Measurements from ENCODE around the gene MECP2.
A peak's percentile ranks its signal among the peaks of the same experiment; 100 is the strongest.

The MECP2 gene

DNA sequence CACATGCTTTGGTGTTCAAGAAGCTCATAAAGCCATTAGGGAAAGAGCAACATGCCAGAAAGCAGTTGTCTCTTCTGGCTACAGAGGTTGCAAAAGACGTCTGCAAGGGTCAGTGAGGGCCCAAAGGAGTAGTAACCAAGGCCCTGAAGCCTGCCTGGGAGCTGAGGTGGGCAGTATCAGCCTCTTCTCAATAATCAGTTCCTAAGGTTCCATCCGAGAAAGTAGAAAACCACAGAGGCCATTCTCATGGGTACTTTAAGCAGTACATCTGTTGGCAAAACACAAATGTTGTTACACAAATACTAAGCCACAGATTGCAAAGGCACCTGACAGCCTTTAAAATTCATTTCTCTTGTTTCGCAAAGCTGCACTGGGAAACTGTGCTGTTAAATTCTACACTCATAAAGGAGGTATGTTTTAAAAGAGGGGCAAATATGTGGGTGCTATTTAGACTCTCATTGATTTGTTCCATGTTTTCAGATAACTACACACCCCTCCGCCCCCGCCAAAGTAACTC, 37.7 kb downstream of the MECP2 start:
- no peak for DNase-seq
- Mint-ChIP-seq H3K27me3 (peaks cover 41% of the 10 kb centered on the region), H3K9me3 (no peaks in the 10 kb centered on the region), H3K4me1 (ENCODE audit: low read depth) (peaks cover 74% of the 10 kb centered on the region), H3K36me3 (ENCODE audit: low read depth) (peaks cover 30% of the 10 kb centered on the region), H3K27ac (peak overlapping the region; percentile 90), H3K4me3 (no peak overlapping the region)

DNA sequence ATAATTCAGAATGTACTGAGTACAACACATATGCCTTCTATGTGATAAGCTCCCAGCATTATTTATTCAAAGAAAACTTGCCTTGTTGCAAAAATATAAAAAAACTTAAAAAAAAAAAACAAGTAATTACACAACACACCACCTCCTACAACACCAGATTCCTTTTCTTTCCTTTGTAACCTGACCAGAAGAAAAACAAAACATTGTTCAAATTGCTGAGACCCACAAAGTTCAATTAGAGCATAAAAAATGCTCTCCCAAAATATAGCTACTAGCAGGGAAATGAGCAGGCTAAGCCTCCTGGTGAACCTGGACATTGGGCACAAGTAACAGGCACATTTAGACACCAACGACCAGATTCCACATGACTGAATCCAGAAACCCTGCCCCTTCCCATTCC, 38.3 kb downstream of the MECP2 start:
- Mint-ChIP-seq H3K4me3 (no peak overlapping the region), H3K27ac (peak overlapping the region; percentile 90), H3K27me3 (peaks cover 36% of the 10 kb centered on the region), H3K9me3 (no peaks in the 10 kb centered on the region), H3K4me1 (ENCODE audit: low read depth) (peaks cover 68% of the 10 kb centered on the region), H3K36me3 (ENCODE audit: low read depth) (peaks cover 30% of the 10 kb centered on the region)
- DNase-seq: no peak

DNA sequence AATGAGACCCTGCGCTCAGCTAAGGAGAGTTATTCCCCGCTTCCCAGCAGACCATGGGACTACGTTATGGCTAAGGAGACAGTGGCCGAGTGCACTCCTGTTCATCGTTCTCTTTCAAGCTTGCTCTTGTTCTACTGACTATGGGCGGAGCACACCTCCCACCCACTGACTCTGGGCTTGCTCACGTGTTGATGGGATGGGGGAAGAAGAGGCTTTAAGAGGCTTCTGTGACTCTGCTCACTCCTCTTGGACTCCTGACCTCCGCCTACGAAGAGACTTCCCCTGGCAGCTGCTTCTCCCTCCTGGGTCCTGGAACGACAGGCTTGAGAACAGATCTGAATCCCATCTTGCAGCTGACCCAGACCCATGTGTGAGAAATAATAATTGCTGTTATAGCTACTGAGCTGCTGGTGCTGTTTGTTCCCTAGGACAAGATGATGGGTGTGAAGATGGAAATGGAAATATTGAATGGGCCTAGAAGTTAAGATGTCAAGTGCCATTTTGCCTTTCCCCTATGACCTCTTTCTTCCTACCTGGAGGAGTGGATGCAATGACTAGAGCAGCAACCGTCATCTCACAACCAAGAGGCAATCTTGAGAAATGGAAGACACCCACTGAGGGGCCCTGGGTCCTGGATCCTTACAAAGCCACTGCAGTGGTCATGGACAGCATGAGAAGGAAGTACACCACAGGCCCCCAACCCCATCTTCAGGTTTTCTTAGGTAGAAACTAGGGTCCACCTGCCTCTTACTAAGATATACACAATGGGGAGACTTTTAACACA, 39.1 kb downstream of the MECP2 start:
- no peak for DNase-seq
- H3K36me3 Mint-ChIP-seq (ENCODE audit: low read depth): peaks cover 32% of the 10 kb centered on the region
- peak overlapping the region; percentile 90 for H3K27ac Mint-ChIP-seq
- H3K9me3 Mint-ChIP-seq: no peaks in the 10 kb centered on the region
- no peak overlapping the region for H3K4me3 Mint-ChIP-seq
- peaks cover 61% of the 10 kb centered on the region for H3K4me1 Mint-ChIP-seq (ENCODE audit: low read depth)
- peaks cover 32% of the 10 kb centered on the region for H3K27me3 Mint-ChIP-seq

DNA sequence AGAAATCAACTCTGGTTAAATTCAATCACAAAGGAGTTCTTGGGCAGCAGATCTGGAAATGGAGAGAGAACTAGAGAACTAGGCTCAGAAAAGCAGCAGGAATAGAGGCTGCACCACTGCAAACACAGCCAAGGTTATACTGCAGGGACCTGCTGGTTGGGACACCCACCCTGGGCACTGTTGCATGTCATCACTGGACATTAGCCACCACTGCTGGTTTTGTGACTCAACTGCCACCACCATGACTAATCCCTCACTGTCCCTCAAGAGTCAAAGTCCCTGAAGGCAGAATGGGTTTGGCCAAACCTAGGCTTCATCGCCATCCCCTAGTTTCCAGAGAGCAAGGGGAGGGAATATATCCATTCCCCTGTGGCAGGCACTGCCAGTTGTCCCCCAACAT, 39.7 kb downstream of the MECP2 start:
- H3K4me1 Mint-ChIP-seq (ENCODE audit: low read depth): peaks cover 57% of the 10 kb centered on the region
- H3K4me3 Mint-ChIP-seq: no peak overlapping the region
- no peak for DNase-seq
- peaks cover 32% of the 10 kb centered on the region for H3K36me3 Mint-ChIP-seq (ENCODE audit: low read depth)
- peaks cover 32% of the 10 kb centered on the region for H3K27me3 Mint-ChIP-seq
- peak overlapping the region; percentile 90 for H3K27ac Mint-ChIP-seq
- no peaks in the 10 kb centered on the region for H3K9me3 Mint-ChIP-seq

DNA sequence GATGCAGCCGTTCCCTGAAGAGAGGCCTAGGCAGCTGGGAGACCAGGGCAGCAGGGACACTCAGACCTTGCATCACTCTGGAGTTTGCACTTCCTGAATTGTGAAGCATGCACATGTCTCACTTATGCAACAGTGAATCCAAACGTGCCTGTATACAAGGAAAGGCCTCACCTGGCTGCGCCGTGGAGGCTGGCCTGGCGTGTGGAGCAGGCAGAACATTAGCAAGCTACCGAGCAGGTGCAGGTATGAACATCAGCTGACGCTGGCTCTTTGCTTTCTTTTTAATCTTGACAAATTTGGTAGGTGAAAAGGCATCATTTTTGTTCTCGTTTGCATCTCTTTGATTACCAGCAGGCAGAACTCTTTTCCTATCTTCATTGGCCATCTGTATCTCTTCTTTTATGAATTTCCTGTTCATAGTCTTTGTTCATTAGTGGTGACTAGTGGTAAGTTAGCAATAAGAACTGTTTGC, 40.7 kb downstream of the MECP2 start:
- no peak overlapping the region for H3K4me3 Mint-ChIP-seq
- H3K27me3 Mint-ChIP-seq: peaks cover 29% of the 10 kb centered on the region

DNA sequence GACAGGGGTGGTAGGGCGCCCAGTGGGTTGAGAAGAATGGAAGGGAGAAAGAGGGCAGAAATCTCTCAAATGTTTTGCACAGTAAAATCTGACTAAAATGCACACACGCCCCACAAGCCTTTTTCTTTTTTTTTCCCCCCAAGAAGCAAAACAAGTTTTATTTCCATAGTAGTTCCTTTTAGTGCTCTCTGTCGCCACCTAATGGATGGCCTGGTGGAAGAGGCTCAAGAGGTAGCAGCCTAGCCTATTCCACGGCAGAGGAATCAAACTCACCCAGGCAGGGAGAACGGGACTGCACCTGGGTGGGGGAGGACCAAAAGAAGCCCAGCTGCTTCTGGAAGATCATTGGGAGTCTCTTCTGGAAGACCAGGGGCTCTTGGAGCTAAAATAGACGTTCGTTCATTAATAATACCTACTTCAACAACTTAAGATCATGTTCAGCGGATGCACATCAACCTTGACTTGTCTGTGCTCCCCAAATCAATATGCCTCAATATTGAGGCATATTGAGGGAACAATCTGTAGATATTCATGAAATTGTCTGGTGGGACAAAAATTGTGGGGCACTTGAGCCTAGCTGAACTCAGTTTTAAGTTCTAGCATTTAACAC, 46.2 kb downstream of the MECP2 start:
- peaks cover 22% of the 10 kb centered on the region for H3K4me1 Mint-ChIP-seq (ENCODE audit: low read depth)
- H3K9me3 Mint-ChIP-seq: no peaks in the 10 kb centered on the region
- H3K4me3 Mint-ChIP-seq: no peak overlapping the region

More for the DNA sequence above, 40.7 kb downstream of the MECP2 start:
- H3K4me1 Mint-ChIP-seq (ENCODE audit: low read depth): peaks cover 55% of the 10 kb centered on the region
- H3K27ac Mint-ChIP-seq: peak overlapping the region; percentile 73
- no peaks in the 10 kb centered on the region for H3K9me3 Mint-ChIP-seq
- no peak for DNase-seq
- peaks cover 31% of the 10 kb centered on the region for H3K36me3 Mint-ChIP-seq (ENCODE audit: low read depth)

DNA sequence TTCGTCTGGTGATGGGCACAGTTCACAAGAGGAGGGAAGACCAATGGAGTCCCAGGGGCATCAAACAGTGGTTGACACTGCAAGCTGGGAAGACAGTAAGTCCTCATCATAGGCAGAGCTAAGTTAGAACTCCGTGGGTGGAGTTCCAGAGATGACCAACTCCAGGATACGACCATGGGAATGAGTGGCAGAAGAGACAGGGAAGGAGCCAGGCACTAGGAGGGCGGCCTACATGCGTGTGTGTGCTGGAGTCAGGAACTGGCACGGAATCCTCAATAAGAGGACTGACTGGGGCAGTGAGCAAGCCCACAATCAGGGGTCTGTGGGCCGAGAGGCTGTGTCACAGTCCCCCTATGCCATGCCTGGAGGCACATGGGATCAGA, 47.4 kb downstream of the MECP2 start:
- Mint-ChIP-seq H3K27ac (peak overlapping the region; percentile 32), H3K27me3 (peaks cover 51% of the 10 kb centered on the region), H3K9me3 (no peaks in the 10 kb centered on the region), H3K4me1 (ENCODE audit: low read depth) (peaks cover 22% of the 10 kb centered on the region), H3K4me3 (no peak overlapping the region), H3K36me3 (ENCODE audit: low read depth) (peaks cover 42% of the 10 kb centered on the region)
- DNase-seq: no peak

More for the DNA sequence above, 46.2 kb downstream of the MECP2 start:
- peak overlapping the region; percentile 73 for H3K27ac Mint-ChIP-seq
- peaks cover 46% of the 10 kb centered on the region for H3K27me3 Mint-ChIP-seq
- DNase-seq: peak; percentile 74
- peaks cover 41% of the 10 kb centered on the region for H3K36me3 Mint-ChIP-seq (ENCODE audit: low read depth)

DNA sequence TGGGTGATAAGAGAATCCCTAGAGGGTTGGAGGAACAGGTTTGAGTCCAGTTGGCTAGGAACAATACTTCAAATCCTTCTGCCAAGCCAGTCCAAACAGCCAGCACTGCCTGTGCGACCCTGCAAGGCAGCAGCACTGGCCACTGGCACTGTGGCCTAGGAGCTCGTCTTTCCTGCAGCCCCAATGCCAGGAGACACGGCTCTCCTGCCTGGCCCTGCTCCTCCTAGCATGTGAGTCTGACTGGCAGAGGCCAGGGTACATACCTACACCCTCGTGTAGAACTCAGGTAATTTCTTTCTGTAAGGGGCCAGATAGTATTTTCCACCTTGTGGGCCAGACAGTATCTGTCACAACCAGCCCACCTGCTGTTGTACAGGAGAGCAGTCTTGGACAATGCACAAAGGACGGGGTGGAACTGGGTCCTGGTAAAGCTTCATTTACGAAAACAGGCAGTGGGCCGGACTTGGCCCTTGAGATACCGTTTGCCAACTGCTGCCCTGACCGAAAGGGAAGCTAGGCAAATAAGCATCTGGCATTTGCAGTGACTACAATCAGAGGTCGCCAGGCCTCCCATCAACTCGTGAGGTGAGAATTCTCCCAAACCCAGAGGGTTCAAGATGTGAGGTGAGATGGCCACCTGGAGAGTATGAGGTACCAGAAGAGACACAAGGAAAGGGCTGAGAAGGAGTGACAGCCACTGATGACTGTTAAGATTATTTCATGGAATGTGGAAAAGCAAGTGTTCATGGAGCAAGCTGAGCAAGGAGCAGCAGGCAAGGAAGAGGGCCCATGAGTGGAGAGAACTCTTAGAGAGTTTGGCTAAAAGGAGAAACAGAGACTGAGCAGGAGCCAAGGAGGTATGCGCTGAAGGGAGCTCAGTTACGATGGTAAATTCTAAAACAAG, 48.1 kb downstream of the MECP2 start:
- H3K36me3 Mint-ChIP-seq (ENCODE audit: low read depth): peaks cover 44% of the 10 kb centered on the region
- H3K4me3 Mint-ChIP-seq: no peak overlapping the region
- H3K27ac Mint-ChIP-seq: peak overlapping the region; percentile 32
- DNase-seq: no peak
- peaks cover 56% of the 10 kb centered on the region for H3K27me3 Mint-ChIP-seq
- no peaks in the 10 kb centered on the region for H3K9me3 Mint-ChIP-seq
- peaks cover 20% of the 10 kb centered on the region for H3K4me1 Mint-ChIP-seq (ENCODE audit: low read depth)

DNA sequence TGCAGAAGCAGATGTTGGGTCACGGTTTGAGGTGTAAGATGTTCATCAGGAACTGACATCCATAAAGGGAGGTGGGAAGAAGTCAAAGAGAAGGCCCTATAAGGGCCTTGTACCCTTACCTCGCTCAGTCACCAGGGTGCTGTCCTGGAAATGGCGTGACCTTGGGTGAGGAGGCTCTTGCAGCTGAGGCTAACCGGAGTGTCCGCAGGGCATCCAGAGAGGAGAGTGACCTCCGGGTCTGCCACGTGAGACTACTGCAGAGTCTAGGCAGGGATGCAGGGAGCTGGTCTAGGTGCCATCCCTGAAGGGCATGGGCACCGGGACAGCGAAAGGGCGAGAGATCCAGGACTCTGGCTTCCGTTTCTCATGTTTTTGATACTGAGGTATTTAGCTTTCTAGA, 49.1 kb downstream of the MECP2 start:
- Mint-ChIP-seq H3K4me3 (no peak overlapping the region), H3K36me3 (ENCODE audit: low read depth) (peaks cover 48% of the 10 kb centered on the region), H3K4me1 (ENCODE audit: low read depth) (peaks cover 24% of the 10 kb centered on the region)

DNA sequence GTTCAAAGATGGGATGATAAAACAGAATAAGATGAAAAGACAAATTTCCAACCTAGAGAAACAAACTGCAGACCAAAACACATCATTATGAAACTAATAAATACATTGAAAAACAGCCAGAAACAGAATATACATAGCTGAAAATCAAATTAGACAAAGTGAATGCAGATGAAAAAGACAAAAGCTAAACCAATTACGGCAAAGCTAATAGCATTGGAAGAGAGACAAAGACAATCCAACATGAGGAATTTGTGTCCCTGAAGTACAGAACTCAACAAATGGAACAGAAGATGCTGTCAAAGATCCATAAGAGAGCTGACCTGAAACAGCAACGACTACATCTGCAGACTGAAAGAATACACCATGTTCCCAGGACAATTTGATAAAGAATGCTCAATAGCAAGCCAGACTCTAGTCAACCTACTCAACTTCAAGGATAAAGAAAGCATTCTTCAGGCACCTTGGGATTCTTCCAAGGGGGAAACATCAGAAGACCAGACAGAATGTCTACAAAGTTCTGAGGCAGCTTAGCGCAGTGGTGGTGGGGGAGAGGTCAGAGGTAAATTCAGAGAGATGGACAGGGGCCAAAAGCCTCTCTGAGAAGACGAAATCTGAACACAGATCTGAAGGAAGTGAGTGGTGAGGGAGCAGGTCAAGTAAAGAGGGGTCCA, 50.4 kb downstream of the MECP2 start:
- Mint-ChIP-seq H3K4me1 (ENCODE audit: low read depth) (peaks cover 32% of the 10 kb centered on the region), H3K27ac (no peak overlapping the region), H3K9me3 (no peaks in the 10 kb centered on the region), H3K4me3 (no peak overlapping the region), H3K27me3 (peaks cover 65% of the 10 kb centered on the region), H3K36me3 (ENCODE audit: low read depth) (peaks cover 52% of the 10 kb centered on the region)
- DNase-seq: no peak

More for the DNA sequence above, 49.1 kb downstream of the MECP2 start:
- no peak for DNase-seq
- Mint-ChIP-seq H3K9me3 (no peaks in the 10 kb centered on the region), H3K27ac (no peak overlapping the region), H3K27me3 (peaks cover 57% of the 10 kb centered on the region)

DNA sequence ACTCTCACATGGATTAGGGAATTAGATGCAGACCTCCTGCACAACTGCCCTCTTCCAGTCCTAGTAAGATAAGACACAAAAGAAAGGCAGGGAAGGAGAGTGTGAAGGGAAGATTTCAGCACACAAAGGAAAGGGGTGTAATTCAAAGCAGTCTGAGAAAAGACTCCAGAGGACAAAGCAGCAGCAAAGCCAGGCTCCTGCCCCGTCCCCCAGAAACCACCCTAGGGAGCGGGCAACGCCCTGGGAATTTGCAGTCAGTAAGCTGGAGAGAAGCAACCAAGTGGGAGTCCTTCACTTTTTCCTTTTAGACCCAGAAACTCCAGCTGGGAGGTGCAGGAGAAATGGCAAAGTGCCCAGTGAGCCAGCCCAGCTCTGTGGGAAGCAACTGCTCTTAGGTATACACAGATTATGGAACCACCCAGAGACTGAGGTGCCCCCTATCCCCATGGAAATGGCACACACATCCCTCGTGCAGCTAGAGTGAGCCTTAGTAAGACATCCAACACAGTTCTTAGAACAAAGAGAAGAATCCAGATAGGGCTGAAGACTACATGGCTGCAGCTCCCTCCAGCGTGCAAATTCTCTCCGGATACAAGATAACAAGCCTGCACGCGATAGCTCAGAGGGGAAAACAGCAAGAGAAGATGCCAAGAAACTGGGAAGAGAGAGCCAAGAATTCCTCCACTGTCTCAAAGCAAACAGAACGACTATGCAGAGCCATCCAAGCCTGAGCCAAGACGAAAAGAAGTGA, 51.3 kb downstream of the MECP2 start:
- Mint-ChIP-seq H3K36me3 (ENCODE audit: low read depth) (peaks cover 54% of the 10 kb centered on the region), H3K4me1 (ENCODE audit: low read depth) (peaks cover 38% of the 10 kb centered on the region), H3K27ac (no peak overlapping the region), H3K4me3 (no peak overlapping the region), H3K9me3 (no peaks in the 10 kb centered on the region), H3K27me3 (peaks cover 66% of the 10 kb centered on the region)
- DNase-seq: no peak

DNA sequence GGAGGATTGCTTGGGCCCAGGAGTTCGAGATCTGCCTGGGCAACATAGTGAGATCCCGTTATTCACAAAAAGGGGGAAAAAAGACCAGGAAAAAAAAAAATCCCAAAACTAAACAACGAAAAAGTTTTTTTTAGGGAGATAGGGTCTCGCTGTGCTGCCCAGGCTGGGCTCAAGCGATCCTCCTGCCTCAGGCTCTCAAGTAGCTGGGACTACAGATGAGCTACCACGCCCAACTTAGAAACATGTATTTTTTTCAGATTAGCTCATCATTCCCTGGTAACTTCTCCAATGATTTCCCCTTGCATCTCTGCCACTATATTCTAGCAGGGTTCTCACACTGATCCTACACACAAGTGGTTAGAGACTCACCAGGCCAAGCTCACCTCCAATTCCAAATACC, 53.4 kb downstream of the MECP2 start:
- peaks cover 56% of the 10 kb centered on the region for H3K36me3 Mint-ChIP-seq (ENCODE audit: low read depth)
- H3K4me1 Mint-ChIP-seq (ENCODE audit: low read depth): peaks cover 45% of the 10 kb centered on the region
- no peak overlapping the region for H3K4me3 Mint-ChIP-seq
- H3K9me3 Mint-ChIP-seq: no peaks in the 10 kb centered on the region
- no peak for DNase-seq
- peak overlapping the region; percentile 67 for H3K27ac Mint-ChIP-seq
- H3K27me3 Mint-ChIP-seq: peaks cover 63% of the 10 kb centered on the region

DNA sequence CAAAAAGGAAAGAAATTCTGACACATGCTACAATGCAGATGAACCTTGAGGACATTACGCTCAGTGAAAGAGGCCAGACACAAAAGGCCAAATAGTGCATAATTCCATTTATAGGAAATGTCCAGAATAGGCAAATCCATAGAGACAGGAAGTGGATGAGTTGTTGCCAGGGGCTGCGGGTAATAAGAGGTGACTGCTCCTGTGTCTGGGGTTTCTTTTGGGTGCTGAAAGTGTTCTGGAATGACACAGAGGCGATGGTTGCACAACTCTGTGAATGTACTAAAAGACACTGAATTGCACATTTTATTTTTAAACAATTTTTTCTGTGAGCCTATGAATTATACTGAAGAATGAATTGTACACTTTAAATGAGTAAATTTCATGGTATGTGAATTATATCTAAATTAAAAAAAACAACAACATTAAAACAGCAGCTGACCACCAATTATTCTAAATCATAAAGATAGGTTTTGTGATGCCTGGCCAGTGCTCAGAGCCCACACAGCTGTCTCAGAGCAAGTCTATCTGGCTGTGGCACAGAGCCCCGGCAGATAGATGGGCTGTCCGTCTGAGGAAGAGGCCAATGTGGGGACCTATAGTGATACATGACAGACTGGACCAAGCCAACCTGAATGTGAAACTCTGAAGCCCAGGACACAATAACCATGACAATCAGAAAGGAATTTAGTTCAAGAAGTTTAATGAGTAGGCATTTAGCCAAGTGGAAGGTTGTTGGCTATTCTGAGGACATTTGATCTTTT, 54.3 kb downstream of the MECP2 start:
- H3K27ac Mint-ChIP-seq: peak overlapping the region; percentile 53
- no peak for DNase-seq
- H3K36me3 Mint-ChIP-seq (ENCODE audit: low read depth): peaks cover 55% of the 10 kb centered on the region
- no peaks in the 10 kb centered on the region for H3K9me3 Mint-ChIP-seq
- peaks cover 49% of the 10 kb centered on the region for H3K4me1 Mint-ChIP-seq (ENCODE audit: low read depth)
- no peak overlapping the region for H3K4me3 Mint-ChIP-seq
- H3K27me3 Mint-ChIP-seq: peaks cover 64% of the 10 kb centered on the region
